GM21529 (cell line): ENCODE measurements around the gene SMIM32.
A peak's percentile ranks its signal among the peaks of the same experiment; 100 is the strongest.

Source experiments
- ATAC-seq: cut with Tn5 transposase; IDR thresholded peaks from one replicate; pipeline ENCODE4 v1.9.1; 2021; ENCODE audit not compliant: unreplicated experiment

SMIM32 gene

GRCh38 chr5:136192526-136193321 is at the start of gene SMIM32:
Gene SMIM32 (minus strand): TSS chr5:136193162. CDS start chr5:136192524, 638 bp downstream.
- no peak for ATAC-seq

GRCh38 chr5:136242611-136243010 is 49.6 kb upstream of the SMIM32 start:
- no peak for ATAC-seq

- no peak for ATAC-seq
Measured at GRCh38 chr5:136242136-136242535, 49.2 kb upstream of the SMIM32 start.

- ATAC-seq = no peak
Measured at GRCh38 chr5:136240894-136241293, 47.9 kb upstream of the SMIM32 start.

- no peak for ATAC-seq
Measured at GRCh38 chr5:136236479-136237083, 43.6 kb upstream of the SMIM32 start.

GRCh38 chr5:136235321-136235720 is 42.4 kb upstream of the SMIM32 start:
- ATAC-seq = no peak

GRCh38 chr5:136232316-136232715 is 39.4 kb upstream of the SMIM32 start:
- peak; percentile 75 for ATAC-seq

GRCh38 chr5:136230176-136230575 is 37.2 kb upstream of the SMIM32 start:
- ATAC-seq = no peak

GRCh38 chr5:136228136-136228757 is 35.3 kb upstream of the SMIM32 start:
- no peak for ATAC-seq

GRCh38 chr5:136226401-136226800 is 33.4 kb upstream of the SMIM32 start:
- no peak for ATAC-seq

GRCh38 chr5:136225796-136226195 is 32.8 kb upstream of the SMIM32 start:
- no peak for ATAC-seq

GRCh38 chr5:136222580-136223235 is 29.7 kb upstream of the SMIM32 start:
- no peak for ATAC-seq

GRCh38 chr5:136221340-136221739 is 28.4 kb upstream of the SMIM32 start:
- no peak for ATAC-seq

GRCh38 chr5:136216230-136216629 is 23.3 kb upstream of the SMIM32 start:
- no peak for ATAC-seq

GRCh38 chr5:136215812-136216211 is 22.9 kb upstream of the SMIM32 start:
- ATAC-seq = no peak

- ATAC-seq = no peak
Measured at GRCh38 chr5:136213919-136214493, 21.0 kb upstream of the SMIM32 start.

GRCh38 chr5:136212252-136212721 is 19.3 kb upstream of the SMIM32 start:
- ATAC-seq = peak; percentile 70

GRCh38 chr5:136211282-136212040 is 18.5 kb upstream of the SMIM32 start:
- ATAC-seq = no peak

GRCh38 chr5:136210259-136210658 is 17.3 kb upstream of the SMIM32 start:
- ATAC-seq = no peak

GRCh38 chr5:136209346-136209910 is 16.5 kb upstream of the SMIM32 start:
- no peak for ATAC-seq
